IgD-negative memory B cell (primary cell): Measurements from ENCODE around the gene CCDC40. TPM values are rescaled to one million over a fixed set of nuclear protein-coding genes. Genes with fewer than 3 reads are reported as not detected.
"Not testable (repeated sequence)": the region's sequence is repeated elsewhere in the genome, so short reads cannot be mapped to it uniquely, and the experiment has no call there.

Experiments
- H3K27ac Mint-ChIP-seq, 3 donors: one replicate each; pipeline ENCODE4 v1.8.0; 2020 to 2022; ENCODE audit warnings: mild to moderate bottlenecking in 3 of 3, mixed read lengths in 3 of 3, moderate library complexity in 1 of 3
- H3K27me3 Mint-ChIP-seq: one replicate; pipeline ENCODE4 v1.8.0; 2021; ENCODE audit warnings: mixed read lengths
- H3K36me3 Mint-ChIP-seq: one replicate; pipeline ENCODE4 v1.8.0; 2020; ENCODE audit warnings: mild to moderate bottlenecking, mixed read lengths
- H3K4me1 Mint-ChIP-seq, 3 donors: one replicate each; pipeline ENCODE4 v1.8.0; 2020 to 2022; ENCODE audit warnings: mixed read lengths in 3 of 3, mild to moderate bottlenecking in 1 of 3
- H3K4me3 Mint-ChIP-seq, 4 donors: one replicate each; pipeline ENCODE4 v1.8.0; 2020 to 2022; ENCODE audit warnings: mild to moderate bottlenecking in 4 of 4, mixed read lengths in 4 of 4, moderate library complexity in 3 of 4
- H3K9me3 Mint-ChIP-seq, 3 donors: one replicate each; pipeline ENCODE4 v1.8.0; 2020 to 2021; ENCODE audit warnings: mixed read lengths in 3 of 3, mild to moderate bottlenecking in 1 of 3
- polyA plus RNA-seq: library from polyadenylated mRNA; unstranded; fragments of 300-500 nt; fragmentation: Illumina TruSeq; gene quantifications from one replicate; pipeline ENCODE4 v1.2.3, GENCODE V29; 2021

CCDC40 gene
- polyA plus RNA-seq, 1 donor from 2014 or later = not detected

- Mint-ChIP-seq H3K36me3 (peaks cover 2% of the 10 kb centered on the region), H3K9me3 (no peaks in the 10 kb centered on the region), H3K4me1 (peaks cover 3 to 9% (median 6%) of the 10 kb centered on the region in 3 donors), H3K27me3 (peaks cover 10% of the 10 kb centered on the region), H3K4me3 (peak overlapping the region; percentile 84 to 96 (median 94)), H3K27ac (peak overlapping the region; percentile 73 to 99 (median 98))
Observed at GRCh38 chr17:80036715-80037477, 454 bp downstream of the CCDC40 start.

DNA sequence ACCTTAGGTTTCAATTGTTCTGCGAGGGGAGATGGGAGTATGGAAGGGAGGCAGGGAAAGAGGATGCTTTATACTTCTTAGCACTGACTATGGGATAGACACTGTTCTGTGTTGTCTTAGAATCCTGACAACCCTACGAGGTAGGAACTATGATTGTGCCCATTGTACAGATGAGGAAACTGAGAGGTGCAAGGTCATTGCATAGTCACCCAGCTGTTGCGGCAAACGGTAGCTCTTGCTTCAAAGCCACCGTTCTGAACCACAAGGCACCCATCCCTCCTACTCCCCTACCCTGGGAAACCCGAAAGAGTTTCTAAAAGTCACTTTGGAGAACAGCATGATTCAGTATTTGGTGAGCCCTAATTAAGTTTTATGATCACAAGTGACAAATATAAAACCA is 7.5 kb downstream of the CCDC40 start:
- Mint-ChIP-seq H3K9me3 (no peaks in the 10 kb centered on the region), H3K27ac (no peak overlapping the region), H3K4me1 (no peaks in the 10 kb centered on the region), H3K36me3 (peaks cover 2% of the 10 kb centered on the region), H3K27me3 (peaks cover 2% of the 10 kb centered on the region), H3K4me3 (no peak overlapping the region)

DNA sequence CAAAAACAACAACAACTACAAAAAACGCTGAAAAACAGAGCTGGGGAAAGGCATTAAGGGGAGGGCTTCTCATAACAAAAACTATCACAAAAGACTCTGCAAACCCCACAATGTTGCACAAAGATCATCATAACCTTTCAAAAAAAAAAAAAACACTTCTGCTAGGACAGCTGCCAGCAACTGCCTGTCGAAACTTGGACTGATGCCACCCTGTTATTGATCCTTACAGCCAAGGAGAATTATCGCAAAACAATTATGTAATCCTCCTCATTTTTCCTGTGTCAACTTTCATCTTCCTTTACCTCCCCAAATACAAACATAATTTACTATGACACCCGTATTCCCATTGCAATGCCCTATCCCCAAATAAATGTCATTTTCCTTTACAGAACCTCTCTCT is 9.3 kb downstream of the CCDC40 start:
- Mint-ChIP-seq H3K27me3 (no peaks in the 10 kb centered on the region), H3K4me3 (peak overlapping the region in 1 of 4 donors; percentile 55), H3K36me3 (no peaks in the 10 kb centered on the region), H3K4me1 (no peaks in the 10 kb centered on the region), H3K9me3 (no peaks in the 10 kb centered on the region), H3K27ac (no peak overlapping the region)

DNA sequence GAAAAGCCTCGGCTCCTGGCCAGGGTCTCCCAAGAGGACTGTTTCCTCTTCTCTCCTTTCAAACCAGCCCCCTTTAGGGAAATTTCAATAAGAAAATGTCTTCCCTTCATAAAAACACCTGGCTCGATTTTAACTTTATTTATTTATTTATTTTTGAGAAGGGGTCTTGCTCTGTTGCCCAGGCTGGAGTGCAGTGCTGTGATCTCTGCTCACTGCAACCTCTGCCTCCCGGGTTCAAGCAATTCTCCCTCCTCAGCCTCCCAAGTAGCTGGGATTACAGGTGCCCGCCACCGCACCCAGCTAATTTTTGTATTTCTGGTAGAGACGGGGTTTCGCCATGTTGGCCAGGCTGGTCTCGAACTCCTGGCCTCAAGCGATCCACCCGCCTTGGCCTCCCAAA is 10.3 kb downstream of the CCDC40 start:
- H3K4me1 Mint-ChIP-seq, H3K27ac Mint-ChIP-seq, H3K4me3 Mint-ChIP-seq, H3K9me3 Mint-ChIP-seq, H3K27me3 Mint-ChIP-seq, H3K36me3 Mint-ChIP-seq: not testable (repeated sequence)

DNA sequence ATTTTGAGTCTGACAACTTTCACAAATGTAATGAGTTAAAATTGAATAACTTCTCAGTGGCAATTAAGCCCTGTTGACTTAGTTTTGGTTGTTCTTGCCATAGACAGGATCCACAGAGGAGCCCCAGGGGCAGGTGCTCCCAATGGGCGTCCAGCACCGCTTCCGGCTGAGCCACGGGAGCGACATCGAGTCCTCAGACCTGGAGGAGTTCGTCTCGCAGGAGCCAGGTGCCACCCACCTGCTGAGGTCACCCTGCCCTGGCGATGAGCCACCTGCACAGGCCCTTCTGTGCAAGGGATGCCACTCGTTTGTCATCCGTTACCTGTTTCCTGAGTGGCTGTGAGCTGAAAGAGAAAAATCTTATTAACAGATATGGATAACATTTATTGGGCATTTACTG is 10.7 kb downstream of the CCDC40 start:
- Mint-ChIP-seq H3K27ac (no peak overlapping the region), H3K4me1 (no peaks in the 10 kb centered on the region), H3K27me3 (peaks cover 1% of the 10 kb centered on the region), H3K9me3 (no peaks in the 10 kb centered on the region), H3K36me3 (no peaks in the 10 kb centered on the region), H3K4me3 (no peak overlapping the region)

GRCh38 chr17:80049986-80050385 is 13.5 kb downstream of the CCDC40 start:
- H3K4me1 Mint-ChIP-seq = no peaks in the 10 kb centered on the region
- peaks cover 4% of the 10 kb centered on the region for H3K27me3 Mint-ChIP-seq
- H3K27ac Mint-ChIP-seq = no peak overlapping the region
- no peaks in the 10 kb centered on the region for H3K9me3 Mint-ChIP-seq
- H3K4me3 Mint-ChIP-seq = no peak overlapping the region
- no peaks in the 10 kb centered on the region for H3K36me3 Mint-ChIP-seq

- Mint-ChIP-seq H3K27me3 (peaks cover 5% of the 10 kb centered on the region), H3K36me3 (no peaks in the 10 kb centered on the region), H3K4me3 (no peak overlapping the region), H3K9me3 (no peaks in the 10 kb centered on the region), H3K4me1 (no peaks in the 10 kb centered on the region), H3K27ac (no peak overlapping the region)
Observed at GRCh38 chr17:80050706-80051105, 14.3 kb downstream of the CCDC40 start.

DNA sequence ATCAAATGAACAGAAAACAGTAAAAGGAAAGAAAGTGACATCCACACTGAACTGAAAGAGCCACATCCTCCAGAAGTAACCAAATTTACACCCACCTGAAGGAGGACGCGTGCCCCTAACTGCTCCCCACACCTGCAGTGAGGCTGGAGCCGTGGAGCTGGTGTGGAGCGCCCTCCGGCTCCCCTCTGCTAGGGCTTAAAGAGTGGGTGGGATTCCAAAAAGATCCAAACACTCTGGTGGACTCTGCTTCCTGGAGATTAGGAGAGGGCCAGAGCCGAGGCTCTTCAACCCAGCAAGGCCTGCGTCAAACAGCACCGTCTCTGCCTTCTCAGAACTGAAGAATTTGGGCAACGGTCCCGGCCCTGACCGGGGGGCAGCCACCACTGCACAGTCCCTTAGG is 15.2 kb downstream of the CCDC40 start:
- no peaks in the 10 kb centered on the region for H3K9me3 Mint-ChIP-seq
- peaks cover 6% of the 10 kb centered on the region for H3K27me3 Mint-ChIP-seq
- H3K4me3 Mint-ChIP-seq = no peak overlapping the region
- H3K4me1 Mint-ChIP-seq = no peaks in the 10 kb centered on the region
- no peaks in the 10 kb centered on the region for H3K36me3 Mint-ChIP-seq
- H3K27ac Mint-ChIP-seq = no peak overlapping the region

DNA sequence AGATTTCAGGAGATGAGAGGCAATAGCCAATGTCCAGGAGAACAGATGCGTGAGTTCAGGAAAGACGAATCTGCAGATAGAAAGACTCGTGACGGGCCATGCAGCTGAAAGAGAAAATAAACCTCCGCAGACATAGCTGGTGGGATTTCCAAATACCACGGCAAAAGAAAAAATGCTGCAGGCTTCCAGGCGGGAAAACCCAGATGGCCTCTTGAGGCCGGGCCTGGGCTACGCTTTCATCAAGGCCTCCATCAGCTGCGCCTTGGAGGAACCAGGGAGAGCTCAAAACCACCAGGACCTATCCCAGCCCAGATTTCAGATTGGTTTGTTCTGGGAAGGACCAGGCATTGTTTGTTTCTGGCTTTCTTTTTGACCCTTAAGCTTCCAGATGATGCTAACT is 16.7 kb downstream of the CCDC40 start:
- Mint-ChIP-seq H3K27ac (no peak overlapping the region), H3K9me3 (no peaks in the 10 kb centered on the region), H3K4me1 (no peaks in the 10 kb centered on the region), H3K27me3 (peaks cover 10% of the 10 kb centered on the region), H3K36me3 (no peaks in the 10 kb centered on the region), H3K4me3 (no peak overlapping the region)

GRCh38 chr17:80055597-80055996 is 19.2 kb downstream of the CCDC40 start:
- no peak overlapping the region for H3K4me3 Mint-ChIP-seq
- no peak overlapping the region for H3K27ac Mint-ChIP-seq
- H3K9me3 Mint-ChIP-seq = no peaks in the 10 kb centered on the region
- H3K27me3 Mint-ChIP-seq = peaks cover 11% of the 10 kb centered on the region
- no peaks in the 10 kb centered on the region for H3K4me1 Mint-ChIP-seq
- H3K36me3 Mint-ChIP-seq = peaks cover 2% of the 10 kb centered on the region

DNA sequence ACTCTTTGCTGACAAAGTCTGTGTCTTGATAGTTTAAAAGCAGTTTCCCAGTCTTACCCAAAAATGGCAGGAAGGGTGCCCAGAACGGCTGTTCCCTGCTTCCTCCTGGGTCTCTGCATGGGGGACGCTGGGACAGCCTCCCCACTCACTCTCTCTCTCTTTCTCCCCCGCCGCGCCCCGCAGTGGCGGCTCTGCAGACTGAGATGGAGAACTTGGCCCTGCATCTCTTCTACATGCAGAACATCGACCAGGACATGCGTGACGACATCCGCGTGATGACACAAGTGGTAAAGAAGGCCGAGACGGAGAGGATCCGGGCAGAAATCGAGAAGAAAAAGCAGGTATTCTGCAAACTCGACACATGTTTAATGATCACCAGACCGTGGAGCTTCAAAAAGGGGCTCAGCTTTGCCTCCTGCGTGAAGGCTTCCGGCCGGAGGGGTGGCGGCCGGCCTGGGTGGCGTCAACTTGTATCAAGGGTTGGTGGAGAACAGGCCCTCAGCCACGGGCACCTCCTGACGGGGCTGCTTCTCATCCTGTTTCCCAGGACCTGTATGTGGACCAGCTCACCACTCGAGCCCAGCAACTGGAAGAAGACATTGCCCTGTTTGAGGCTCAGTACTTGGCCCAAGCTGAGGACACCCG is 22.0 kb downstream of the CCDC40 start:
- Mint-ChIP-seq H3K36me3 (peaks cover 2% of the 10 kb centered on the region), H3K4me3 (no peak overlapping the region), H3K4me1 (no peaks in the 10 kb centered on the region), H3K27ac (no peak overlapping the region), H3K27me3 (peaks cover 8% of the 10 kb centered on the region), H3K9me3 (no peaks in the 10 kb centered on the region)

DNA sequence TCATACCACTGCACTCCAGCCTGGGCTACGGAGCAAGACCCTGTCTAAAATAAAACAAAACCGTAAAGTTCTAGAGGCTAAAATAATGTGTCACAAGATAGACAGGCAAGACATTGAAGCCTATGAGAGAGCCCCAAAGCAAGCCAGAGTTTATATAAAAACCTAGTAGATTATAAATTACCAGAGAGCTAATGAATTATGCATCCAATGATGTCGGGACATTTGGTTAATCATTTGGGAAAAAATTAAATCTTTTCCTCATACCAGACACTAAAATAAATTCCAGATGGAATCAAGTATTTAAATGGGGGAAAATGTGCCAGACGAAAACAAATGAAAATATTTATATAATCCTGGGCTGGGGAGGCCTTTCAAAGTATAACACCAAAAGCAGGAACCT is 24.2 kb downstream of the CCDC40 start:
- H3K27ac Mint-ChIP-seq = no peak overlapping the region
- peaks cover 7% of the 10 kb centered on the region for H3K27me3 Mint-ChIP-seq
- peaks cover 2% of the 10 kb centered on the region for H3K36me3 Mint-ChIP-seq
- no peaks in the 10 kb centered on the region for H3K4me1 Mint-ChIP-seq
- H3K9me3 Mint-ChIP-seq = no peaks in the 10 kb centered on the region
- no peak overlapping the region for H3K4me3 Mint-ChIP-seq

GRCh38 chr17:80061421-80061820 is 25.0 kb downstream of the CCDC40 start:
- H3K36me3 Mint-ChIP-seq = peaks cover 2% of the 10 kb centered on the region
- no peak overlapping the region for H3K4me3 Mint-ChIP-seq
- H3K9me3 Mint-ChIP-seq = no peaks in the 10 kb centered on the region
- H3K27ac Mint-ChIP-seq = no peak overlapping the region
- no peaks in the 10 kb centered on the region for H3K4me1 Mint-ChIP-seq
- peaks cover 6% of the 10 kb centered on the region for H3K27me3 Mint-ChIP-seq

- Mint-ChIP-seq H3K9me3 (no peaks in the 10 kb centered on the region), H3K27me3 (no peaks in the 10 kb centered on the region), H3K27ac (no peak overlapping the region), H3K4me3 (no peak overlapping the region), H3K36me3 (peaks cover 2% of the 10 kb centered on the region), H3K4me1 (no peaks in the 10 kb centered on the region)
Observed at GRCh38 chr17:80063830-80064585, 27.6 kb downstream of the CCDC40 start.

GRCh38 chr17:80064696-80065095 is 28.3 kb downstream of the CCDC40 start:
- Mint-ChIP-seq H3K27me3 (no peaks in the 10 kb centered on the region), H3K9me3 (no peaks in the 10 kb centered on the region), H3K4me1 (no peaks in the 10 kb centered on the region), H3K4me3 (no peak overlapping the region), H3K36me3 (peaks cover 2% of the 10 kb centered on the region), H3K27ac (no peak overlapping the region)
